Measurements from ENCODE around the gene TRNAU1AP.

- TF ChIP-seq CTCF (IDR thresholded peaks at IDR 0.05 in 4 of 5, conservative IDR thresholded peaks at IDR 0.05 in 1 of 5) = no peak
- no peak for TF ChIP-seq POLR2A (IDR thresholded peaks at IDR 0.05)
Observed at GRCh38 chr1:28564310-28564709, 11.4 kb downstream of the TRNAU1AP start.

Data from gastrocnemius medialis (tissue), 4 donors.